MM.1S (cell line): ENCODE results near the gene FBLN1.

ENCODE experiments used
- DNase-seq: peaks from one replicate; pipeline ENCODE4 v3.0.0-alpha.2; 2015
- H2AFZ ChIP-seq: fragments of 300-600 bp; sonication (generic); 2 replicates; pipeline ENCODE4 v1.6.0; 2016; ENCODE audit warnings: antibody characterized with exemption, low read length
- H3F3A ChIP-seq: fragments of 300-600 bp; sonication (generic); 2 replicates; pipeline ENCODE4 v1.6.1; 2016; ENCODE audit warnings: mild to moderate bottlenecking, antibody characterized with exemption, low read length, moderate library complexity, mixed read lengths; ENCODE audit not compliant: insufficient read depth
- H3K27ac ChIP-seq: fragments of 300-600 bp; sonication (generic); 2 replicates; pipeline ENCODE4 v1.5.1; 2016; ENCODE audit warnings: mild to moderate bottlenecking, low read length
- H3K27me3 ChIP-seq: fragments of 300-600 bp; sonication (generic); replicated peaks from 2 replicates; pipeline ENCODE4 v1.6.0; 2016; ENCODE audit warnings: low read length; ENCODE audit not compliant: insufficient read depth
- H3K36me3 ChIP-seq: fragments of 300-600 bp; sonication (generic); replicated peaks from 2 replicates; pipeline ENCODE4 v1.6.1; 2016; ENCODE audit warnings: mild to moderate bottlenecking, low read length, mixed read lengths; ENCODE audit not compliant: insufficient read depth
- H3K4me1 ChIP-seq: fragments of 300-600 bp; sonication (generic); 2 replicates; pipeline ENCODE4 v1.6.1; 2016; ENCODE audit warnings: low read length, mixed read lengths
- H3K4me2 ChIP-seq: fragments of 300-600 bp; sonication (generic); 2 replicates; pipeline ENCODE4 v1.6.0; 2016; ENCODE audit warnings: low read depth, low read length
- H3K4me3 ChIP-seq: fragments of 300-600 bp; sonication (generic); 2 replicates; pipeline ENCODE4 v1.5.1; 2016; ENCODE audit warnings: low read length, mixed read lengths
- H3K79me2 ChIP-seq: fragments of 300-600 bp; sonication (generic); 2 replicates; pipeline ENCODE4 v1.6.1; 2016; ENCODE audit warnings: mixed run types, low read length, mixed read lengths
- H3K9ac ChIP-seq: fragments of 300-600 bp; sonication (generic); 2 replicates; pipeline ENCODE4 v1.6.1; 2016; ENCODE audit warnings: low read length, mixed read lengths
- H3K9me2 ChIP-seq: fragments of 300-600 bp; sonication (generic); replicated peaks from 2 replicates; pipeline ENCODE4 v1.6.1; 2016; ENCODE audit warnings: mild to moderate bottlenecking, low read length, mixed read lengths; ENCODE audit not compliant: insufficient read depth
- H3K9me3 ChIP-seq: fragments of 300-600 bp; sonication (generic); replicated peaks from 2 replicates; pipeline ENCODE4 v1.6.1; 2016; ENCODE audit warnings: mild to moderate bottlenecking, low read length, mixed read lengths; ENCODE audit not compliant: insufficient read depth
- H4K20me1 ChIP-seq: fragments of 300-600 bp; sonication (generic); 2 replicates; pipeline ENCODE4 v1.6.1; 2016; ENCODE audit warnings: mild to moderate bottlenecking, low read length, moderate library complexity, mixed read lengths; ENCODE audit not compliant: insufficient read depth
- EZH2 ChIP-seq: fragments of 300-600 bp; sonication (generic); optimal IDR thresholded peaks from 2 replicates; pipeline ENCODE3; 2017; ENCODE audit warnings: low read depth, mild to moderate bottlenecking, antibody characterized with exemption, low read length, mixed read lengths
- EZH2phosphoT487 ChIP-seq: fragments of 300-600 bp; sonication (generic); IDR thresholded peaks from 2 replicates; pipeline ENCODE4 v1.6.1; 2018; ENCODE audit warnings: antibody characterized with exemption, low read length
- TF ChIP-seq, protein P1 (sequence below): fragments of 300-600 bp; sonication (generic); IDR thresholded peaks from 2 replicates; pipeline ENCODE4 v1.5.1; 2016; ENCODE audit warnings: antibody characterized with exemption, low read length, mixed read lengths

FBLN1 gene

DNA sequence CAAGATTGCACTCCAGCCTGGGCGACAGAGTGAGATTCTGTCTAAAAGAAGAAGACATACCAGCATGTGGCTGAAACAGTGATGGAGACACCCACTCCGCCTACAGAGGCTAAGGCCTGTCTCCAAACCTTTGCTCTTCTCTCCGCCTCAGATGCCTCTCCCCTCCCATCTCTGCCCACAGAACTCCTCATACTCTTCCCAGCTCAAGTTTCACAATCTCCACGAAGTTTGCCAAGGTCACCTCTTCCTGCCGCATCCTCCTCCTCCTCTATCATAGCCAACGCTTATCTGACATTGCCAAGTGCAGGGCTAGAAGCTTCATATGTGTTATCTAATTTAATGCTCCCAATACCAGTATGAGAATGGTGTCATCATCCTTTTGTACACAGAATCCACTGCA lies 25.9 kb upstream of the FBLN1 start:
- TF ChIP-seq EZH2 (no peak), EZH2phosphoT487 (no peak)
- TF ChIP-seq, protein P1, sequence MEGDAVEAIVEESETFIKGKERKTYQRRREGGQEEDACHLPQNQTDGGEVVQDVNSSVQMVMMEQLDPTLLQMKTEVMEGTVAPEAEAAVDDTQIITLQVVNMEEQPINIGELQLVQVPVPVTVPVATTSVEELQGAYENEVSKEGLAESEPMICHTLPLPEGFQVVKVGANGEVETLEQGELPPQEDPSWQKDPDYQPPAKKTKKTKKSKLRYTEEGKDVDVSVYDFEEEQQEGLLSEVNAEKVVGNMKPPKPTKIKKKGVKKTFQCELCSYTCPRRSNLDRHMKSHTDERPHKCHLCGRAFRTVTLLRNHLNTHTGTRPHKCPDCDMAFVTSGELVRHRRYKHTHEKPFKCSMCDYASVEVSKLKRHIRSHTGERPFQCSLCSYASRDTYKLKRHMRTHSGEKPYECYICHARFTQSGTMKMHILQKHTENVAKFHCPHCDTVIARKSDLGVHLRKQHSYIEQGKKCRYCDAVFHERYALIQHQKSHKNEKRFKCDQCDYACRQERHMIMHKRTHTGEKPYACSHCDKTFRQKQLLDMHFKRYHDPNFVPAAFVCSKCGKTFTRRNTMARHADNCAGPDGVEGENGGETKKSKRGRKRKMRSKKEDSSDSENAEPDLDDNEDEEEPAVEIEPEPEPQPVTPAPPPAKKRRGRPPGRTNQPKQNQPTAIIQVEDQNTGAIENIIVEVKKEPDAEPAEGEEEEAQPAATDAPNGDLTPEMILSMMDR: no peak
- Histone ChIP-seq H3K27ac (no peak overlapping the region), H2AFZ (no peak overlapping the region), H3K4me1 (no peaks in the 10 kb centered on the region), H3K4me3 (no peak overlapping the region), H3K9me3 (no peaks in the 10 kb centered on the region), H4K20me1 (no peaks in the 10 kb centered on the region), H3K4me2 (no peak overlapping the region), H3K9ac (no peak overlapping the region), H3K9me2 (no peaks in the 10 kb centered on the region), H3K27me3 (peaks cover 72% of the 10 kb centered on the region), H3K79me2 (no peaks in the 10 kb centered on the region), H3K36me3 (no peaks in the 10 kb centered on the region), H3F3A (no peaks in the 10 kb centered on the region)
- DNase-seq: no peak

DNA sequence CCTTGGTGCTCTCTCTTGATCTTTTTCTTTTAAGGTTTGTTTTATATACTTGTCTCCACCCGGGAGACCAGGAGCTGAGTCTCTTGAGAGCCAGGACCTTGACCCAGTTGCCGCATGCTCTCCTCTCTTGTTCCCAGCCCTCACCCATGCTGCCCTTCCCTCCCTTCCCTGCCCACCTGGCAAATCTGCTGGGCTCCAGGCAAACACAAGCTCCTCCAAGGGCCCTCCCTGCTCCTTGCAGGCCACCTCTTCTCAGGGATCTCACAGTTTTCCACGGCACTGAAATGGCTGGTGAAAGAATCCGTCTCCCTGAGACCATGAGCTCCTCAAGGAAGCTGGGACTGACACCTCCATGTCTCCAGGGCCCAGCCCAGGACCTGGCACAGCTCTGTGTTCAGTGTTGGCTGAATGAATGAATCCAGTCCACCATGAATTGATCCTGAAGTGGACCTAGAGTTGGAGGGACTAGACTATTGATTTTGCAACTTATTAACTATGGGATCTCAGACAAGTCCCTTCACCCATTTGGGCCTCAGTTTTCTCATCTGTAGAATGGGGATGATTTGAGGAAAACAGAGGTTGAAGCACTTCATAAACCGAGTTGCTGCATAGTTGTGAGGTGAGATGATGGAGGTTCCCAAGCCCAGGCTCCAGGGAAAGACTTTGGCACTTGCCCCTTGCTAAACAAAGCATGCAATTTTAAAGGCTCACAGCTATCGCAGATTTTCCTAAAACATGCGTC lies 25.1 kb upstream of the FBLN1 start:
- no peak overlapping the region for H3K9ac ChIP-seq
- H3K4me2 ChIP-seq: no peak overlapping the region
- no peaks in the 10 kb centered on the region for H3K36me3 ChIP-seq
- H3K4me3 ChIP-seq: no peak overlapping the region
- H4K20me1 ChIP-seq: no peaks in the 10 kb centered on the region
- H2AFZ ChIP-seq: no peak overlapping the region
- H3K27ac ChIP-seq: no peak overlapping the region
- TF ChIP-seq, protein P1: no peak
- no peak for TF ChIP-seq EZH2phosphoT487
- TF ChIP-seq EZH2: no peak
- H3K9me3 ChIP-seq: no peaks in the 10 kb centered on the region
- no peaks in the 10 kb centered on the region for H3K79me2 ChIP-seq
- no peaks in the 10 kb centered on the region for H3K9me2 ChIP-seq
- H3F3A ChIP-seq: no peaks in the 10 kb centered on the region
- H3K27me3 ChIP-seq: peaks cover 71% of the 10 kb centered on the region
- no peaks in the 10 kb centered on the region for H3K4me1 ChIP-seq
- DNase-seq: no peak

DNA sequence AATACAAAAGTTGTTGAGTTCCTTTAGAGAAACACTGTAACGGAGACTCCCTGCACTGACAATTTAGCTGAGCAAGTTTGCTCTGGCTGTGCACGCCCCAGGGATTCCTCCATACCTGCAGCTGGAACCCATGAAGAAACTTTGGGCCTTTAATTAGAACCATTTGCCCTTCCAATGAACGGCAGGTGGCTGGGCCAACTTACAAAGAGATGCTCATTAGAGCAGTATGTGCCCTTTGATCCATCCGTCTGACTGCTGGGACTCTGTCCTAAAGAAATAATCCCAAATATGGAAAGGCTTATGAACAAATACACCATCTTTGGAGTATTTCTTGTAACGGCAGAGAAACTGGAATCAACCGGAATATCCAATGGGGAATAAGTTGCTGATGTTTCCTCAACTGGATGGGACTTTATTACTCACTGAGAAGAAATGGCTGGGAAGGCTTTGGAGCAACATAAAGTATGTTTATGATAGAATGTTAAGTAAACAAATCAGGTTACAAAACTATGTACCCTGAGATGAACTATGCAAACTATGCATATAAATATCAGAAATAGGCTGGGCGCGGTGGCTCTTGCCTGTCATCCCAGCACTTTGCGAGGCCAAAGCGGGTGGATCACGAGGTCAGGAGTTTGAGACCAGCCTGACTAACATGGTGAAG lies 24.4 kb upstream of the FBLN1 start:
- H2AFZ ChIP-seq: no peak overlapping the region
- no peaks in the 10 kb centered on the region for H4K20me1 ChIP-seq
- peaks cover 66% of the 10 kb centered on the region for H3K27me3 ChIP-seq
- H3K4me1 ChIP-seq: no peaks in the 10 kb centered on the region
- TF ChIP-seq EZH2 (no peak), EZH2phosphoT487 (no peak)
- TF ChIP-seq, protein P1: no peak
- no peaks in the 10 kb centered on the region for H3K9me3 ChIP-seq
- H3F3A ChIP-seq: no peaks in the 10 kb centered on the region
- no peak overlapping the region for H3K4me2 ChIP-seq
- no peaks in the 10 kb centered on the region for H3K36me3 ChIP-seq
- DNase-seq: no peak
- no peak overlapping the region for H3K9ac ChIP-seq
- no peak overlapping the region for H3K27ac ChIP-seq
- no peaks in the 10 kb centered on the region for H3K9me2 ChIP-seq
- no peaks in the 10 kb centered on the region for H3K79me2 ChIP-seq
- H3K4me3 ChIP-seq: no peak overlapping the region
